Neural progenitor cell (in vitro differentiated cells): Measurements from ENCODE around the gene MACROD2. TPM values are rescaled to one million over a fixed set of nuclear protein-coding genes. Genes with fewer than 3 reads are reported as not detected.

Source experiments
- DNase-seq: peaks from one replicate; pipeline ENCODE4 v3.0.0-alpha.2; 2016; ENCODE audit warnings: low spot score
- H2AFZ ChIP-seq: fragments of 200-600 bp; sonication (generic); replicated peaks from 2 replicates; pipeline ENCODE4 v1.6.1; 2016; ENCODE audit warnings: antibody characterized with exemption
- H3F3A ChIP-seq: fragments of 200-600 bp; sonication (generic); 2 replicates; pipeline ENCODE4 v1.6.1; 2016; ENCODE audit warnings: antibody characterized with exemption, low read depth
- H3K27ac ChIP-seq: fragments of 200-600 bp; sonication (generic); 2 replicates; pipeline ENCODE4 v1.5.1; 2016; ENCODE audit warnings: mild to moderate bottlenecking
- H3K27me3 ChIP-seq: fragments of 200-600 bp; sonication (generic); 2 replicates; pipeline ENCODE4 v1.6.1; 2016; ENCODE audit warnings: mild to moderate bottlenecking, moderate library complexity
- H3K36me3 ChIP-seq: fragments of 200-600 bp; sonication (generic); 2 replicates; pipeline ENCODE4 v1.5.1; 2016
- H3K4me1 ChIP-seq: fragments of 200-600 bp; sonication (generic); 2 replicates; pipeline ENCODE4 v1.6.1; 2016; ENCODE audit warnings: mixed run types
- H3K4me2 ChIP-seq: fragments of 200-600 bp; sonication (generic); 2 replicates; pipeline ENCODE4 v1.6.1; 2016
- H3K4me3 ChIP-seq: fragments of 200-600 bp; sonication (generic); 2 replicates; pipeline ENCODE4 v1.5.1; 2016
- H3K79me2 ChIP-seq: fragments of 200-600 bp; sonication (generic); 2 replicates; pipeline ENCODE4 v1.6.1; 2016; ENCODE audit warnings: low read depth
- H3K9ac ChIP-seq: fragments of 200-600 bp; sonication (generic); 2 replicates; pipeline ENCODE4 v1.6.1; 2016
- H3K9me3 ChIP-seq: fragments of 200-600 bp; sonication (generic); 2 replicates; pipeline ENCODE4 v1.5.1; 2016; ENCODE audit warnings: low read depth
- H4K20me1 ChIP-seq: fragments of 200-600 bp; sonication (generic); 2 replicates; pipeline ENCODE4 v1.6.1; 2016; ENCODE audit warnings: low read depth
- H3K27ac Mint-ChIP-seq: 3 replicates; pipeline ENCODE4 v1.8.0; 2021; ENCODE audit warnings: mixed read lengths
- H3K27me3 Mint-ChIP-seq: 2 replicates; pipeline ENCODE4 v1.8.0; 2022; ENCODE audit warnings: low read depth, mild to moderate bottlenecking, inconsistent platforms, moderate library complexity, mixed read lengths; ENCODE audit not compliant: insufficient read depth
- H3K36me3 Mint-ChIP-seq: 3 replicates; pipeline ENCODE4 v1.8.0; 2021; ENCODE audit warnings: mixed read lengths
- H3K4me1 Mint-ChIP-seq: 3 replicates; pipeline ENCODE4 v1.8.0; 2021; ENCODE audit warnings: mixed read lengths
- H3K4me3 Mint-ChIP-seq: 3 replicates; pipeline ENCODE4 v1.8.0; 2021; ENCODE audit warnings: mild to moderate bottlenecking, moderate library complexity, mixed read lengths
- H3K9me3 Mint-ChIP-seq: 3 replicates; pipeline ENCODE4 v1.8.0; 2020; ENCODE audit warnings: mixed read lengths
- CTCF ChIP-seq: fragments of 200-600 bp; sonication (generic); IDR thresholded peaks from 2 replicates; pipeline ENCODE4 v1.5.1; 2017; ENCODE audit warnings: antibody characterized with exemption, mild to moderate bottlenecking
- EZH2 ChIP-seq: fragments of 200-600 bp; sonication (generic); IDR thresholded peaks from 2 replicates; pipeline ENCODE4 v1.6.1; 2017; ENCODE audit warnings: antibody characterized with exemption, mild to moderate bottlenecking, moderate library complexity
- EZH2phosphoT487 ChIP-seq: fragments of 200-600 bp; sonication (generic); IDR thresholded peaks from 2 replicates; pipeline ENCODE4 v1.6.1; 2017; ENCODE audit warnings: antibody characterized with exemption
- total RNA-seq: library from RNA; depleted of rRNA; stranded (reverse); fragments of >200 nt; gene quantifications from 2 replicates; pipeline ENCODE4 v1.2.3, GENCODE V29; 2015; ENCODE audit warnings: low replicate concordance

MACROD2 gene
- total RNA-seq, 1 donor from 2014 or later: 11.9 TPM

- no peaks in the 10 kb centered on the region for H3K36me3 ChIP-seq
- no peak overlapping the region for H3K27ac ChIP-seq
- no peak for TF ChIP-seq CTCF
- TF ChIP-seq EZH2phosphoT487: no peak
- TF ChIP-seq EZH2: no peak
- no peaks in the 10 kb centered on the region for H4K20me1 ChIP-seq
- H3K79me2 ChIP-seq: no peaks in the 10 kb centered on the region
- no peak overlapping the region for H3K9ac ChIP-seq
- peaks cover 13% of the 10 kb centered on the region for H3K4me1 ChIP-seq
- no peak overlapping the region for H3K4me3 Mint-ChIP-seq
- no peaks in the 10 kb centered on the region for H3K27me3 Mint-ChIP-seq
- no peaks in the 10 kb centered on the region for H3K27me3 ChIP-seq
- no peak overlapping the region for H3K4me3 ChIP-seq
- no peaks in the 10 kb centered on the region for H3K36me3 Mint-ChIP-seq
- H3K4me1 Mint-ChIP-seq: peaks cover 3% of the 10 kb centered on the region
- no peaks in the 10 kb centered on the region for H3K9me3 Mint-ChIP-seq
- H3F3A ChIP-seq: no peaks in the 10 kb centered on the region
- no peak for DNase-seq
- H2AFZ ChIP-seq: no peak overlapping the region
- H3K9me3 ChIP-seq: no peaks in the 10 kb centered on the region
- H3K4me2 ChIP-seq: no peak overlapping the region
- H3K27ac Mint-ChIP-seq: no peak overlapping the region
Observed at GRCh38 chr20:15333170-15333569, 1337.9 kb downstream of the MACROD2 start.

GRCh38 chr20:15336011-15336410 is 1340.7 kb downstream of the MACROD2 start:
- H3K27ac ChIP-seq: no peak overlapping the region
- no peaks in the 10 kb centered on the region for H3K27me3 Mint-ChIP-seq
- H4K20me1 ChIP-seq: no peaks in the 10 kb centered on the region
- H3K36me3 Mint-ChIP-seq: no peaks in the 10 kb centered on the region
- no peak overlapping the region for H3K4me2 ChIP-seq
- H3K79me2 ChIP-seq: no peaks in the 10 kb centered on the region
- no peak overlapping the region for H3K4me3 Mint-ChIP-seq
- no peaks in the 10 kb centered on the region for H3K36me3 ChIP-seq
- no peak overlapping the region for H2AFZ ChIP-seq
- no peaks in the 10 kb centered on the region for H3F3A ChIP-seq
- no peaks in the 10 kb centered on the region for H3K9me3 Mint-ChIP-seq
- no peak overlapping the region for H3K9ac ChIP-seq
- no peak for DNase-seq
- H3K4me1 Mint-ChIP-seq: peaks cover 3% of the 10 kb centered on the region
- H3K27me3 ChIP-seq: no peaks in the 10 kb centered on the region
- no peak overlapping the region for H3K27ac Mint-ChIP-seq
- no peak for TF ChIP-seq CTCF
- TF ChIP-seq EZH2phosphoT487: no peak
- TF ChIP-seq EZH2: no peak
- peaks cover 13% of the 10 kb centered on the region for H3K4me1 ChIP-seq
- H3K9me3 ChIP-seq: no peaks in the 10 kb centered on the region
- no peak overlapping the region for H3K4me3 ChIP-seq

GRCh38 chr20:15336536-15336935 is 1341.2 kb downstream of the MACROD2 start:
- Histone ChIP-seq H3K9ac (no peak overlapping the region), H3F3A (no peaks in the 10 kb centered on the region), H4K20me1 (no peaks in the 10 kb centered on the region), H3K36me3 (no peaks in the 10 kb centered on the region), H3K4me1 (peaks cover 13% of the 10 kb centered on the region), H3K9me3 (no peaks in the 10 kb centered on the region), H3K27me3 (no peaks in the 10 kb centered on the region), H3K4me2 (no peak overlapping the region), H2AFZ (peak overlapping the region; percentile 56), H3K79me2 (no peaks in the 10 kb centered on the region), H3K4me3 (no peak overlapping the region), H3K27ac (no peak overlapping the region)
- H3K36me3 Mint-ChIP-seq: no peaks in the 10 kb centered on the region
- H3K4me3 Mint-ChIP-seq: no peak overlapping the region
- peaks cover 3% of the 10 kb centered on the region for H3K4me1 Mint-ChIP-seq
- TF ChIP-seq CTCF: no peak
- TF ChIP-seq EZH2: no peak
- TF ChIP-seq EZH2phosphoT487: no peak
- no peak for DNase-seq
- H3K27ac Mint-ChIP-seq: no peak overlapping the region
- no peaks in the 10 kb centered on the region for H3K9me3 Mint-ChIP-seq
- no peaks in the 10 kb centered on the region for H3K27me3 Mint-ChIP-seq

- no peak overlapping the region for H3K4me3 Mint-ChIP-seq
- peaks cover 3% of the 10 kb centered on the region for H3K4me1 Mint-ChIP-seq
Observed at GRCh38 chr20:15339264-15339663, 1343.9 kb downstream of the MACROD2 start.

More at GRCh38 chr20:15339264-15339663, 1343.9 kb downstream of the MACROD2 start:
- Histone ChIP-seq H3K9me3 (no peaks in the 10 kb centered on the region), H3K27me3 (no peaks in the 10 kb centered on the region), H3K4me2 (no peak overlapping the region), H3K4me1 (peaks cover 13% of the 10 kb centered on the region), H3K36me3 (no peaks in the 10 kb centered on the region), H2AFZ (no peak overlapping the region), H3K4me3 (no peak overlapping the region), H3K9ac (no peak overlapping the region), H3K27ac (no peak overlapping the region), H3F3A (no peaks in the 10 kb centered on the region), H3K79me2 (no peaks in the 10 kb centered on the region), H4K20me1 (no peaks in the 10 kb centered on the region)
- no peaks in the 10 kb centered on the region for H3K36me3 Mint-ChIP-seq
- no peak for DNase-seq
- no peaks in the 10 kb centered on the region for H3K9me3 Mint-ChIP-seq
- no peak for TF ChIP-seq CTCF
- no peak for TF ChIP-seq EZH2phosphoT487
- no peak for TF ChIP-seq EZH2
- H3K27me3 Mint-ChIP-seq: no peaks in the 10 kb centered on the region
- H3K27ac Mint-ChIP-seq: no peak overlapping the region
